HG02642 (cell line): Measurements from ENCODE around the gene TTC34.

Experiments
- ATAC-seq: cut with Tn5 transposase; IDR thresholded peaks from one replicate; pipeline ENCODE4 v1.9.1; 2021; ENCODE audit warnings: mild to moderate bottlenecking; ENCODE audit not compliant: unreplicated experiment, poor library complexity

Gene TTC34

DNA sequence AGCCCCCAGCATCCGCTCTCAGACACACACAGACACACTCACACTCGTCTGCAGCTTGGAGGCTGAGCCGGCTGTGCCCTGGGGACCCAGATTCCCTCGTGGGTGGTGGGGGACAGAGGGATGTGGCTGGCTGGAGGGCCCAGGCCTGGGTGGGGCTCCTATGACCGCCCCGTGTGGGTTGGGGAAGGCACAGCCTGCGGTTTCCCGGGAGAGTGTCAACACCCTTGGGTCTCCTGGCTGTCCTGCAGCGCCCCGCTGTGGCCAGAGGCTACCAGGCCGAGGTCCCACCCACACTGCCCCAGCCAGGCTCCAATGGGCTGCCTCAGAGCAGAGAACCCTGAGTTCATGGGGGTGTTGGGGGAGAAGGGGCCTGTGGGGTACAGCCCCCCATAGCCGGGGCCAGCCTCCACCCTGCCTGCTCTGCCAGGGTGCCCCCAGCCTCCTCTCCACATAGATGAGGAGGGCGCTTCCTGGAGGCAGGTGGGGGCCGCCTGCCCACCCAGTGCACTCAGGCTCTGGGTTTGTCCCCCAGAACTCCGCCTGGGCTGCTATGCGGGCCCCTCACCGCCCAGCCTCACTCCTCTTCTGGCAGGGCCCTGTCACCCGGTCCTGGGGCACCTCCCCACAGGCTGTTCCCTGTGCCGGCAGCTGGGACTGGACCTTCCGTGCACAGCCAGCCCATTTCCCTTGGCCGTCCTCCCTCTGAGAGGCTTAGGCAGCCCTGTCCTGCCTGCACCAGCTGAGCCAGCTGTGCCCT lies at the start of gene TTC34:
TTC34 (minus strand) TSS at position 159 of the 757 bp plus-strand sequence. CDS start 866 bp downstream, outside the sequence.
- ATAC-seq: no peak

DNA sequence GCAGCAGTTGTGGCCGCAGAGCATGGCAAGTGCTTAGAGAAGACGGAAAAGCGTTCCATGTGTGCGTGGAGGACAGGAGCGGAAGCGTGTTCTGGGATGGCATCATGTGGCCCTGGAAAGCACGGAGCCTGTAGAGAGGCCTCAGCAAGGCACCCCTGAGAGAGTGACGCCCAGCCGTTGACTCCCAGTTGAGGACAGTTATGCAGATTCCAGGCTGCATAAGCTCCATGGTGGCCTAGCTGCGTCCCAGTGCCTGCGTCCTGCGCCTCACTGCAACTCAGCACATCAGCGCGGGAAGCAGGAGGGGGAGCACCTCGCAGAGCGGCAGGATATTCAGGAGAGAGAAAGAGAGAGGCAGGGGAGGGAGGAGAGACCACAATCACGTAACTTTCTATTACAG lies 49.0 kb upstream of the TTC34 start:
- ATAC-seq: no peak

DNA sequence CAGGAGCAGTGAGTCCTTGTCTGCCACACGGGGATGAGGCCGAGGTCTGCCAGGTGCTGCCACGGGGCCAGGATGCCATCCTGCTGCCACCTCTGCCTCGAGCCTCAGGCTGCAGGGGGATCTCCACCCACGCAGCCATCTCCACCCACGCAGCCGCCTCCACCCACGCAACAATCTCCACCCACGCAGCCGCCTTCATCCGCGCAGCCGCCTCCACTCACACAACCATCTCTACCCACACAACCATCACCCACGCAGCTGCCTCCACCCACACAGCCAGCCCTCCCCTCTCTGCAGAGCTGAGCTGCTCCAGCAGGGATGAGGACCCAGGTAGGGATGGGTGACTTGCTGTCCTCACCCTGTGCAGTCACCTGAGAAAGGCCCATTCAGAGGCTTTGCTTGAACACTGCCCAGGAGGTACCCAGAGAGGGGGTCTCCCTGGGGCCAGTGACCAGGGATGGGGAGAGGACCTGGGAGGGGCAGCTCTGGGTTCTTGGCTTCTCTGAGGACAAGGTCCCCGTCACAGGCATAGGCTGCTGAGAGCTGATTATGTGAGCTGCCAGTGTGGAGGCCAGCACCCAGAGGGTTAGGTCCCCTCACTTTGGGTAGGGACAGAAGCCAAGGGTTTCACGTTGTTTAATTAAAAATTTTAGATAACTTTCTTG lies 46.6 kb upstream of the TTC34 start:
- no peak for ATAC-seq

DNA sequence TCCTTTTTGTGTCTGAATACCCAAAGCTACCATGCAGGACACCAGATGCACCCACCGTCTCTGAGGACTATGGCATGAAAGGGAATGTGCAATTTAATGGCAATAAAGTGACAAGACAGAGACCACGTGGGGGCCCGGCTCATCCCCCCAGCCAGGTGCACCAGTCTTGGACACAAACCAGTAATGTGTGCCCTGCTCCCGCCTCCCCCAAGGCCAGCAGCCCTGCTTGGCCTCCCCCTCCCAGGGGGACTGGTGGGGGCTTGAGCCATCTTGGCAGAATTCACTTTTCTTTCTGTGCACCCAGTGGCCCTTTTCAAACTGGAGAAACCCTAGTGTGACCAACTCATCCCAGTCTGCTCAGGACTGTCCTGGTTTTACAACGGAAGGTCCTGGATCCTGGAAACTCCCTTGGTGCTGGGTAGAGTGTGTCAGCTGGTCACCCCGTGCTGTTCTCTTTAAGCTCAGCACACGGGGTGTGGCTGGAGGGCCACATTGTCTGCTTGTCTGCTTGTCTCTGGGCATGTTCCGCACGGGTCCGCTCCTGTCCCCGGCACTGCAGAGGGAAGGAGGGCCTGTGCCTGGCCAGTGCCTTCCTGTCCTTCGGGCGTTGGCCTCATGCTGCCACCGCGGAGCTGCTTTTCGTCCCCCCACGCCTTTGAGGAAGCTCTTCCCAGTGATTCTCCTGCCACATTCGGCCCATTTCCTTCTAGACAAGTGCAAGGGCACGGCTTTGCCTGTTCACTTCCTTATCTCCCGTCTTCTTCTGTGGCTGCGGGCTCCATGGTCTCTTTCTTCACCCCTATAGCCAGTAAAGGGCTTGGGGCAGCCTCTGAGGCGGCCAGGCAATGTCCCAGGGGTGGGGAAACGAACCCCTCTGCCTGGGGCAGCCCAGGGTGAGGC lies 45.8 kb upstream of the TTC34 start:
- ATAC-seq: no peak

DNA sequence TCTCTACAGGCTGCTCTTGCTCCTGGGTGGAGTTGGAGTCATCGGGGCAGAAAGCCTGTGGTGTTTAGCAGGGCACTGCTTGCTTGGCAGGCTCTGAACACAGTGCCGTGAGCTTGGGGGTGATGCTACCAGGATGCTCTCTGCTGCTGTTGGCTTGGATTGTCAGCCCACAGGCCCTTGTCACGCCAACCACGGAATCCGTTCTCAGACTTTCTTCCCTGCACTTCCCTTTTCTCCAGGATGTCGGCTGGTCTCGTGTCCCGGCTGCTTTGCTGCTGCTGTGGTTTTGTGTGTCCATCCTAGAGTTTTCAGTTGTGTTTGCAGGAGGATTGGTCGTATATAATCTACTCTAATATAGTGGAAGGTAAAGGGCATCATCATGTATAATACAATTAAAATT lies 44.4 kb upstream of the TTC34 start:
- ATAC-seq: no peak

DNA sequence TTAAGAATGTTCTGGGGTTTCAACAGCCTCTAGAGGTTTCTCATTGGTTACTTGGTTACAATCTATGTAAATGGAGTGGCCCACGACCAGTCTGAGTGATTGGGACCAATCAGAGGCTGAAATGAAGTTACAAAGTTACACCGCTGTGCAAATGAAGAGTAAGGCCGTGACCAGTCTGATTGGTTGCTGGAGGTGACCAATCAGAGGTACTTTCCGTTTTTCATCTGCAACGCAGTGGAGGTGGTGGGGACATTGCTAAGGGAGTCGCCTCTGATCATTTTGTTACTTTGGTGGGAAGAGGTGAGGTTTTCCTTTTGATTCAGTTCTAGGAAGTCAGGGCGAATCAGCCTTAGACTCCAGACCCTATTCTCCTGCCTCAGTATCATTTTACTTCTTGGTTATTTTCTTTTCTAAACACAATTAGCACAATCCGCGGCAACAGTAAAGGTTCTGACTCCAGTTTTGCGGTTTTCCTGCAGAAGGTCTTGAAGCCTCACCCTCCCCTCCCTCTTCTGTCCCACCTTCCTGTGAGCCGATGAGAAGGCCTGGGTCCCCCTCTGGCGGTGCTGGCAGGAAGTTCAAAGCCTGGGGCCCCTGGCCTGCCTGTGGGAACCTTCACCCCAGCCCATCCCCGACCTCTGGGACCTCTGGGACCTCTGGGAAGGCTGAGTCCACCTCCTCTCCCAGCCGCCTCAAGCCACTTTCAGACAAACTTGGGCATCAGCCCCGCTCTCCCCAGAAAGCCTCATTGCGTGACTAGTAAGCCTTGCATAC lies 38.7 kb upstream of the TTC34 start:
- ATAC-seq: no peak

DNA sequence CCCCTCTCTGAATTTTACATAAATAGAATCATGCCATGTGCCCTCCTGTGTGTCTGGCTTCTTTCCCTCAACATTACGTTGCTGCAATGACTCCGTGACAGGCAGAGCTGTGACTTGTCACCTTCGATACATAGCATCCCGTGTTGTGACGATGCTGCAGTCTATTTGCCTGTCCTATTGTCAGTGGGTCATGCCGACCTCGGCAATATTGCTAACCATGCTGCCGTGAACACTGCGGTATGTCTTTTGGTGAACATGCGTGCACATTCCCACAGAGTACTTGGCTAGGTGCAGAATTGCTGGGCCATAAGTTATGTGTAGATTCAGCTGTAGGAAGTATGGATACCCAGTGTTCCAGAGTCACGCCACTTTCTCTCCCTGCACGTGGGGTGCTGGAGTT lies 36.3 kb upstream of the TTC34 start:
- no peak for ATAC-seq

DNA sequence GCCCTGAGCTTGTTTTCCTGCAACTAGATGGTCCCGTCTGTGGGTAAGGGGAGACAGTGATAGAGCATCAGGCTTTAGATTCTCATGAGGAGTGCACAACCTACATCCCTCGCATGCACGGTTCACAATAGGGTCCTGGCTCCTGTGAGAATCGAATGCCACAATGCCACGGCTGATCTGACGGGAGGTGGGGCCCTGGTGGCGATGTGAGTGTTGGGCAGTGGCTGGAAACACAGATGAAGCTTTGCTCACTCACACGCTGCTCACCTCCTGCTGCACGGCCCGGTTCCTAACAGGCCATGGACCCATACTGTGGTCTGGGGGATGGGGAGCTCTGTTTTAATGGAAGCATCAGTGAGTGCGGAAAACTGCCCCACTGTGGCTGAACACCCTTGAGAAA lies 35.8 kb upstream of the TTC34 start:
- ATAC-seq: no peak

DNA sequence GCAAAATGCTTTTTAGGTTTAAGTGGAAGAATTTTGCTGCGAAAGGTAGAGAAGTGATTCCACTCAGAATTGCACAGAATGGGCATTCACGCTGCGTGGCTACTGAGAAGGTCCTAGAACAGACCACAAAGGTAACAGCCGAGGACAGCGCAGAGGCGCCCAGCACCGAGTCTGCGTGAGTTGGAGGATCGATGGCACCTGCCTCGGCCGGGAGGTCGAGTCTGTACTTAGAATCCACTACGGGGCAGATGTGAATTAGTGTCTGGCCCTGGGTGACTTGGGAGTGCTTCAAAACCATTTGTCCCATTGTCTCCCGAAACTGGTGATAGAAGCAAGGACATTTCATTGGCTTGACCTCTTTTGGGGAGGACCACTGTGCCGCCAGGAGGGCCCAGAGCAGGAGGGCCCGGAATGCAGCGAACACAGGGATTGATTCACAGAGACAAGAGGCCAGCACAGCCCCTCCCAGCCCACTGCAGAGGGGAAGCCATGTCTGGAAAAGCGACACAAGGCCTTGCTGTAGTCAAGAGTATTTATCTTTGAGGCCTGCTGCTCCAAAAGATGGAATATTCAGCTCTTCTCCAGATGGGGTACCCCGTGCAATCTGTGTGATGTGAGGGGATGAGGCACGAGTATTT lies 35.0 kb upstream of the TTC34 start:
- no peak for ATAC-seq

GRCh38 chr1:2835650-2836159 lies 34.2 kb upstream of the TTC34 start:
- ATAC-seq: no peak

DNA sequence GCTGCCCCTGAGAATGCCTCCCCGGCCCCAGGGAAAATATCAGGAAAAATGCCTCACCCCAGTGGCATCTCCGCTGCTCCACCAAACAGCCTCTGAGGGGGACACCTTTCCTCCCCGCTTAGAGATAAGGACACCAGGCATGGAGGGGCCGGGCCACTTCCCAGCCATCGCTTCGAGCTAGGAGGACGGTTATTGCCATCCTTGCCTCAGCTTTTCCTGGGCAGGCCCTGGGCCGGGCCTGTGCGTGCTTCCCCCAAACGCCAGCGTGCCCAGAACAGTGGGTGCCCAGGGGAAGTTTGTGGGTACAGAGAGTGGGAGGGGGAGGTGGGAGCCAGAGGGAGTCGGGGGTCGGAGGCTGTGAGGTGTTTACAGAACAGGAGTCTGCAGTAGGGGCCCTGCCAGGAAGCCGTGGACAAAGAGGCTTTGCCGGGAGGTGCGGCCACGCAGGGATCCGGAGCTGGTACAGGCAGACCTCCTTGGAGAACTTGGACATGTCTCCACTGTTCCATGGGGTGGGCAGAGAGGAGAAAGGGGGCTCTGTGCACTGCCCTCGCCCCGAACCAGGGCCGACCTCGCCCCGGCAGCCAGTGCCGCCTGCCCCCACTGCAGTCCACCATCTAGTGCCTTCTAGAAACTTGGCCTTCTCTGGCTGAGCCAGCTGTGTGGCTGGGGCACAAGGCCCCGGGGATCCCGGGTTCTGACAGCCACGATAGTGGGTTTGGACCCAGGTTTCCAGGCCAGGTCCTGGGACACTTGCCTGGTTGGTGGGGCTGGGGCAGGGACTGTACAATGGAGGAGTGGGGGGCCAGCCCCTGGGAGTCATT lies 33.5 kb upstream of the TTC34 start:
- no peak for ATAC-seq

DNA sequence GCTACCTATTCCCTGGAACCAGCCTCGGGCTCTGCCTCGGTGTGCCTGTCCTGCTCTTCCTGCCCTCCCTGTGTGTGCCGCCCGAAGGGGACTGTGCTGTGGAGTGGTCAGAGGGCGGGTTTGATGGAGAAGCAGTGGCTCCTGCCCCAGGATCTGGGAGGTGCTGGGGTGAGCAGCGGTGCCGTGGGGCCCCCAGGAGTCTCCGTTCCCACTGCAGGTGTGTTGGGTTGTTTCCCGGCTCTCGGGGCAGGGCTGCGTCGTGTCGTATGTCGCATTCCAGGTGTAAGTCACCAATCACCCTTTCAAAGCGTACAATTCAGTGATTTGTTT lies 32.6 kb upstream of the TTC34 start:
- ATAC-seq: no peak

DNA sequence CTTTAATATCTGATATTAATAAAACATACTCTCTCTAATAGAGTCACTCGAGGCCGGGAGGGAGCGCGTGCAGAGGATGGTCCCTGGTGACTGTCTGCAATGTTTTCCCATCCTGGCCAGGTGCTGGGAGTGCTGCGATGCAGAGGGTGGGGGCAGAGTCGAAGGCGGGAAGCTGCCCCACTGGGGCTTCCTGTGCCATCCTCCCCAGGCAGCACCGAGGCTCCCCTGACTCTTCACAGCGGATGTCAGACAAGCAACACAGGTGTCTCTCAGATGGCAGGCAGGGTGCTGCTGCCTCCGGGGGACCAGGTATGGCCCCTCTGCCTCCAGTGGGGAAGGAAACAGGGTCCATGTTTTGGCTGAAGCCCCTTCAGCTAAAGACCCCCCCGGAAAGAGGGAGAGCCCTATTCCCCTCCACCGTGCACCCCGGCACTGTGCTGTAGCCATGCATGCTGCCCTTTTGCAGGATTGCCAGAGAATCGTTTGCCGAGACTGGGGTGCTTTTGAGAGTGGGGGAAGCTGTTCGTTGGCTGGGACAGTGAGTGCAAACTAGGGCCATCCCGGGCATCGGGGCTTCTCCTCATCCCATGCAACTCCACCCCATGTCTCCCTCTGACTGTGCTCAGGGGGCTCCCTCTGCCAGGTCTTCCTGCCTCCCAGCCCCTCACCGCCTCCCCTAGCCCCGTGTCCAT lies 32.1 kb upstream of the TTC34 start:
- ATAC-seq: no peak

- no peak for ATAC-seq
These were observed 31.3 kb upstream of the TTC34 start for GRCh38 chr1:2832506-2833453.

GRCh38 chr1:2831596-2832212 lies 30.2 kb upstream of the TTC34 start:
- no peak for ATAC-seq

GRCh38 chr1:2830761-2831425 lies 29.4 kb upstream of the TTC34 start:
- no peak for ATAC-seq
